Measurements from ENCODE around the gene LAIR2. TPM values are rescaled to one million over a fixed set of nuclear protein-coding genes. Genes with fewer than 3 reads are reported as not detected.

The LAIR2 gene
- total and polyA plus RNA-seq, 2 donors: not detected

- Histone ChIP-seq H3K4me1 (ENCODE audit: insufficient read depth) (no peaks in the 10 kb centered on the region), H3K27ac (ENCODE audit: low read depth) (no peak overlapping the region), H3K4me3 (ENCODE audit: low read depth, low read length) (no peak overlapping the region), H3K36me3 (ENCODE audit: insufficient read depth) (no peaks in the 10 kb centered on the region)
- WGBS: 81% methylated on average over 6 of the region's 6 CpGs
- no peak for DNase-seq (ENCODE audit: extremely low spot score)
Measured at GRCh38 chr19:54551293-54551692, 48.7 kb downstream of the LAIR2 start.

- Histone ChIP-seq H3K27ac (ENCODE audit: low read depth) (no peak overlapping the region), H3K36me3 (ENCODE audit: insufficient read depth) (no peaks in the 10 kb centered on the region), H3K4me1 (ENCODE audit: insufficient read depth) (no peaks in the 10 kb centered on the region), H3K4me3 (ENCODE audit: low read depth, low read length) (no peak overlapping the region)
- DNase-seq (ENCODE audit: extremely low spot score): no peak
- 84% methylated on average over 22 of the region's 22 CpGs for WGBS
Measured at GRCh38 chr19:54551950-54552912, 49.6 kb downstream of the LAIR2 start.

DNA sequence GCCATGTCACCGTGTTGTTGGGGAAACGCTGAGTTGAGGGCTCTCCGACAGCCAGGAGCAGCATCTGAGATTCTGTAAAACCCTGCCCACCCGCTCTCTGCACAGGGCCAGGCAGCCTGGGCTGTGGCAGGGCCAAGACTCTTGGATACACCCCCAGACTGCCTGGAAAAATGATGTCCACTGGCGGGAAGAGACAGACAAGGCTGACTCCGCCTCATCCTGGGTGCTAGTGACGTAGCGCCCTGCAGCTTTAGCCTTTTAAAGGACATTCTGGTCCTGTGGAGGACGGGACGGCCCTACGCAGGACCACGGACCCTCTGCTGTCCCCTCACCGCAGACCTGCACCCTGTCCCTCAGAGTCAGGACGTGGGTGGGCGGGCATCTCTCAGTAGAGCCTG, 50.3 kb downstream of the LAIR2 start:
- Histone ChIP-seq H3K4me3 (ENCODE audit: low read depth, low read length) (no peak overlapping the region), H3K4me1 (ENCODE audit: insufficient read depth) (no peaks in the 10 kb centered on the region), H3K27ac (ENCODE audit: low read depth) (no peak overlapping the region), H3K36me3 (ENCODE audit: insufficient read depth) (no peaks in the 10 kb centered on the region)
- 89% methylated on average over 15 of the region's 15 CpGs for WGBS
- DNase-seq (ENCODE audit: extremely low spot score): no peak

DNA sequence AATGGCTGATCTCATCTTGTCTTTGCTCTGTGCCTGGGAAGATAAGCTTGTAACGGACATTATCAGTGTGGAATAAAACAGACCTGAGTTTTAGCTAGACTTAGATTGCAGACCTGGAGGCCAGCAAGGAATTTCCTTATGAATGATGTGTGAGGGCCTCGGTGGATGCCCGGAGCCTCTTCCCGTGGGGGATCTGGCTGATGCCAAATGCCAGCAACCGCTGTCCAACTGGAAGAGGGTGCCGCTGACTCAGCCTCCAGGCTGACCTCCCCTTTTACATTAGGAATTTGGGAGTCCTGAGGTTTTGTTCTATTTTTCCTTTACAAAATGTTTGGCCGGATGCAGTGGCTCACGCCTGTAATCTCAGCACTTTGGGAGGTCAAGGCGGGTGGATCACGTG, 51.4 kb downstream of the LAIR2 start:
- 77% methylated on average over 10 of the region's 10 CpGs for WGBS
- H3K4me1 ChIP-seq (ENCODE audit: insufficient read depth): no peaks in the 10 kb centered on the region
- no peak overlapping the region for H3K4me3 ChIP-seq (ENCODE audit: low read depth, low read length)
- no peak for DNase-seq (ENCODE audit: extremely low spot score)
- H3K36me3 ChIP-seq (ENCODE audit: insufficient read depth): no peaks in the 10 kb centered on the region
- H3K27ac ChIP-seq (ENCODE audit: low read depth): no peak overlapping the region

DNA sequence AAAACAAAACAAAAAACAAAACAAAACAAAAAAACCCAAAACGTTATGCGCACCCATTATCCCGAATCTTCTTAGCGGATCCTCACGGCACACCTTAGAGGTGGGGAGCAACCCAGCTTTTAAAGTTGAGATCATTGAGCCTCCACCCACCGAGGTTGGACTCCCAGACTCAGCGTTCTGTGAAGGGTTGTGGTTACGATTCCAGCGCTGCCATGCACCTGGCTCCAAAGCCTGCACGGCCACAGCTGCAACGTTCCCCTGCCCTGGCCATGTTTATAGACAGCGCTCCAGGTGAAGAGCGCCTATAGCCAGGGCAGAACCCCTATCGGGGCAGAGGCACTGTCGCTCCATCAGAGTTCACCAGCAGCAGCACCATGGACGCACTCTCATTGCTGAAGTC, 52.3 kb downstream of the LAIR2 start:
- Histone ChIP-seq H3K4me3 (ENCODE audit: low read depth, low read length) (no peak overlapping the region), H3K27ac (ENCODE audit: low read depth) (no peak overlapping the region), H3K36me3 (ENCODE audit: insufficient read depth) (no peaks in the 10 kb centered on the region), H3K4me1 (ENCODE audit: insufficient read depth) (no peaks in the 10 kb centered on the region)
- WGBS: 86% methylated on average over 16 of the region's 16 CpGs
- DNase-seq (ENCODE audit: extremely low spot score): no peak

- no peaks in the 10 kb centered on the region for H3K36me3 ChIP-seq (ENCODE audit: insufficient read depth)
- WGBS: 84% methylated on average over 1 of the region's 1 CpG
- H3K4me3 ChIP-seq (ENCODE audit: low read depth, low read length): no peak overlapping the region
- no peaks in the 10 kb centered on the region for H3K4me1 ChIP-seq (ENCODE audit: insufficient read depth)
- DNase-seq (ENCODE audit: extremely low spot score): no peak
- H3K27ac ChIP-seq (ENCODE audit: low read depth): no peak overlapping the region
Measured at GRCh38 chr19:54556194-54556593, 53.6 kb downstream of the LAIR2 start.

DNA sequence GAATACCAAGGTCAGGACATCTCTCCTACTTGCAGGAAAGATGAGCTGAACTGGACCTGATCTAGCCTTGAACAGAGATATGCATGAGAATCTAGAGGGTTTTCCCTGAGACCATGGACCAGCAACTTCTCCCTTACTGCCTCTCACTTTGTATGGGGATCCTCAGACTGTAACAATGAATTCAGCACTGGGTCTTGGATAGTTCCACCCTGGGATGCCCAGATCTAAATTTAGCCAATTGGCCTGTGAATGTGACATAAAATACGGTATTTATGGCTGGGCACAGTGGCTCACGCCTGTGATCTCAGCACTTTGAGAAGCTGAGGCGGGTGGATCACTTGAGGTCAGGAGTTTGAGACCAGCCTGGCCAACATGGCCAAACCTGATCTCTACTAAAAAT, 55.7 kb downstream of the LAIR2 start:
- Histone ChIP-seq H3K4me1 (ENCODE audit: insufficient read depth) (no peaks in the 10 kb centered on the region), H3K36me3 (ENCODE audit: insufficient read depth) (no peaks in the 10 kb centered on the region), H3K27ac (ENCODE audit: low read depth) (no peak overlapping the region), H3K4me3 (ENCODE audit: low read depth, low read length) (no peak overlapping the region)
- DNase-seq (ENCODE audit: extremely low spot score): no peak
- WGBS: 38% methylated on average over 3 of the region's 3 CpGs

Small RNAs within 50 kb of the gene (small RNA-seq; reads per million reads assigned to genes)
- gene AC245036.2: not detected

Other genes starting within 250 kb of the LAIR2 start
- gene LILRB5, start 245.6 kb upstream of the LAIR2 start, total RNA-seq: 4.2 TPM
- 5.6 TPM for gene LILRB5, start 245.6 kb upstream of the LAIR2 start, polyA plus RNA-seq
- 1.3 TPM for gene LILRB2, start 221.7 kb upstream of the LAIR2 start, total RNA-seq
- gene LILRB2, start 221.7 kb upstream of the LAIR2 start, polyA plus RNA-seq: 6.2 TPM
- gene LILRA5, start 189.7 kb upstream of the LAIR2 start, total RNA-seq: 1.3 TPM
- gene LILRA5, start 189.7 kb upstream of the LAIR2 start, polyA plus RNA-seq: 7.3 TPM
- gene LILRA4, start 163.7 kb upstream of the LAIR2 start, total RNA-seq: not detected
- gene LILRA4, start 163.7 kb upstream of the LAIR2 start, polyA plus RNA-seq: not detected
- gene LAIR1, start 137.9 kb upstream of the LAIR2 start, total RNA-seq: 11.8 TPM
- 21.3 TPM for gene LAIR1, start 137.9 kb upstream of the LAIR2 start, polyA plus RNA-seq
- 3.6 TPM for gene TTYH1, start 87.4 kb upstream of the LAIR2 start, total RNA-seq
- 3.7 TPM for gene TTYH1, start 87.4 kb upstream of the LAIR2 start, polyA plus RNA-seq
- 49.7 TPM for gene LENG8, start 53.6 kb upstream of the LAIR2 start, total RNA-seq
- 121 TPM for gene LENG8, start 53.6 kb upstream of the LAIR2 start, polyA plus RNA-seq
- 3.3 TPM for gene LENG9, start 39.1 kb upstream of the LAIR2 start, total RNA-seq
- 6.2 TPM for gene LENG9, start 39.1 kb upstream of the LAIR2 start, polyA plus RNA-seq
- gene CDC42EP5, start 29.5 kb upstream of the LAIR2 start, total RNA-seq: 31.4 TPM
- gene CDC42EP5, start 29.5 kb upstream of the LAIR2 start, polyA plus RNA-seq: 42.4 TPM
- 0.95 TPM for gene LILRA2, start 71.0 kb downstream of the LAIR2 start, total RNA-seq
- 1.9 TPM for gene LILRA2, start 71.0 kb downstream of the LAIR2 start, polyA plus RNA-seq
- 0.26 TPM for gene LILRA1, start 90.8 kb downstream of the LAIR2 start, total RNA-seq
- 0.63 TPM for gene LILRA1, start 90.8 kb downstream of the LAIR2 start, polyA plus RNA-seq
- 1.3 TPM for gene LILRB1, start 127.7 kb downstream of the LAIR2 start, total RNA-seq
- 1.7 TPM for gene LILRB1, start 127.7 kb downstream of the LAIR2 start, polyA plus RNA-seq
- 1.1 TPM for gene LILRB4, start 160.2 kb downstream of the LAIR2 start, total RNA-seq
- gene LILRB4, start 160.2 kb downstream of the LAIR2 start, polyA plus RNA-seq: 3.1 TPM
- gene KIR3DL3, start 221.6 kb downstream of the LAIR2 start, total RNA-seq: not detected
- gene KIR3DL3, start 221.6 kb downstream of the LAIR2 start, polyA plus RNA-seq: not detected
- gene KIR2DL3, start 235.7 kb downstream of the LAIR2 start, total RNA-seq: not detected
- gene KIR2DL3, start 235.7 kb downstream of the LAIR2 start, polyA plus RNA-seq: not detected

All from urinary bladder (tissue), 4 donors.